UCSD-AML1 (cell line): ENCODE results near the gene ZNRF2.
A peak's percentile ranks its signal among the peaks of the same experiment; 100 is the strongest.

Experiments
- DNase-seq: peaks from one replicate; lab custom pipeline; 2025; ENCODE audit not compliant: unreplicated experiment; lab: John Stamatoyannopoulos, UW

ZNRF2 gene

DNA sequence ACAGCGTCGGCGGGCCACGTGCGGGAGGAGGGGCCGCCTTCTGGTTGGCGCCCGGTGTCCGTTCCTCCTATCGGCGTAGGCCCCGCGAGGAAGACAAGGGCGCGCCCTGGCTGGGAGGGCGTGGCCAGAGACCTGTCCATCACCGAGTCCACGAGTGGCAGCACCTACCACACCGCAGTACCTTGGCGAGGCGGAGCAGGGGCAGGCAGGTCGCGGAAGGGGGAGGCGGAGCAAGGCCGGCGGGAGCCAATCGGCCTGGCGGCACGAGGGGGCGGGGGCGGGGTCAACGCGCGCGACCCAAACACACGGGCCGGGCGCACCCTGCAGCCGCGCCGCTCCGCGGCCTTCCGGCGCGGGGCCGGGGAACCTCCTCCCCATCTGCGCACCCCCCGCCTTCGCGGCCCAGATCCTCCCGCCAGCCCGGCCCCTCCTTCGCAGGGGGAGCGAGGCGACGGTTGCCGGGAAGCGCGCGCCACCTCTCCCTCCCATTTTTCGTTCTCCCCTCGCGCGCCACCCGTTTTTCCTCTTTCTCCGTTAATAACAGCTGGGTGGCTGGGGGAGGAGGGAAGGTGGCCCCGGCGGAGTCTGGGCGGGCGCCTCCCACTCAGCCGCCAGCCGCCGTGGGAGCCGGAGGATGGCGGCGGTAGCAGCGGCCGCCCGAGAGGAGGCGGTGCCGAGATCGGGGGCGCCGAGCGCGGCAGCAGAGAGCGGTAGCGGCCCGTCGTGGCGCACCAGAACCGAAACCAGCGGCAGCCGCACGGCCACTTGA lies at the start of gene ZNRF2:
Gene ZNRF2, plus strand, starts transcription at position 300 of the 769 bp plus-strand sequence. CDS start 761 bp downstream, outside the sequence.
- peak; percentile 92 for DNase-seq

DNA sequence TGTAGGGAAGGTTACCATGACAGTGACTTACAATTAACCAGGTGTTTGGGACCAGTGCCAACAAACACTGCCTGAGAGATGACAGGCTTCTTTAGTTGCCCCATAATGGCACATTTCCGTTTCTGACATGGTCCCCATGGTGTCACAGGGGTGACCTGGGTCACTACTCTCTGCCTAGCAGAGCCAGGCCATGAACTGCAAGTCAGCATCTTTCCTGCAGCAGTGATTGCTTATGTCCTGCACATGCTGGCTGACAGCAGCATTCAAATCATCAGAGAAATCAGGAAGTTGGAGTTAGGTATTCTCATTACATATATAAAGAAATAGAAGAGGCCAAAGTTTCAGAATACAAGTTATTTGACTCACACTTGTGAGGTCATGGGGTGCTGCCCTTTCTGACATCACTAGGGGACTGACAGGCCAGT lies 47.1 kb upstream of the ZNRF2 start:
- DNase-seq = no peak

DNA sequence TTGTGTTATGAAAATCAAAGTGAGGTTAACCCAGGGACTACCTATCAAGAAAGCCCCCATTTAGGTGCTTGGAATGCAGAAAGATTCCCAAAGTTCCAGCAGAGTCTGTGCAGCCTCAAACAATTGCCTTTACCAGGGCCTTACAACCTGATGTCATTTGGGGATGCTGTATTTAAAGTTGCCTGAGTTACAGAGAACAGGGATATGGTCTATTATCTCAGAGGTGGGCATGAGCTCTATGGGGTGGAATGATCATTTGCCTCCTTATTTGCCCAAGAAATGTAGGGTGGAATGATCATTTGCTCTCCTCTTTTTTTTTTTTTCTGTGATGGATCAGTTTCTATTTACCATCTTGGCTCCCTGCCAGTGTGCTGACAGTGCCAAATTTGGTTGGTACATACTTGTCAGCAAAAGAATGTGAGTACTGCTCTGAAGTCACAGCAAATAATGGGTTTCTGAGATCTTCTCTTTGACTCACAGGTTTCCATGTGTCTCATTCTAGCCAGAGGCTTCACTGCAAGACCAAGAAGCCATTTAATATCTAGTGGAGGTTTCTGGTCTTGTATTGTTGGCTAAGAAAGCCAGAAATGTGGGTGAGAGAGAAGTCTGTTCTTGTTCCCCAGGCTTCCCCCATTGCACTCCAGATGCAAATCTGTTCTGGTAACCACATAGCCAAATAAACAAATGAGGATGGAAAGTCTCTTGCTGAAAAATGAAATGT lies 45.5 kb upstream of the ZNRF2 start:
- no peak for DNase-seq

DNA sequence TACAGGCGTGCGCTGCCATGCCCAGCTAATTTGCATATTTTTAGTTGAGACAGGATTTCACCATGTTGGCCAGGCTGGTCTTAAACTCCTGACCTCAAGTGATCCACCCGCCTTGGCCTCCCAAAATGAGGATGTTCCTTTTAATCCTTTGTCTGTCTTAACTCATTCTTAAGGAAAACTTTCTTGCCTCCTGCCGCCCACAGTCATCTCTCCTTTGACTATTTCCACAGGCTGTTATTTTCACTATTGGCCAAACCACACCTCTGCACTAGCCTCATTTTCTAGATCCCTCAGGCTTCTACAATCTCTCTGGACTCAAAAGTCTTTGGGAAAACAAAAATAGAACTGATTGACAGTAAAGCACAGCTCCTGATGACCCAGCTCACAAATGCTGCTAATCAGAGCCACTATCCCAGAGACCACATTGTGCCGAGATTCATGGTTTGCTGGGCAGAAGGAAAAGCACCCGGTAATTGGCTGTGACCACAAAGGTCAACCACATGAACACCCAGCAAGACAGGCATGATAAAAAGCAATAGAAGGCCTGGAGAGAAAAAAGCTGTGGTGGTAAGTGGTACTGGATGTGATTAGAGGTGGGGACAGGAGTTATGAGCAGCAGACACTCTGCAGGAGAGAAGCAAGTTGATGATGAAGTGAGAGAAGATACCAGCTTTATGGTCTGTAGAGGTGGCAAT lies 44.1 kb upstream of the ZNRF2 start:
- no peak for DNase-seq

DNA sequence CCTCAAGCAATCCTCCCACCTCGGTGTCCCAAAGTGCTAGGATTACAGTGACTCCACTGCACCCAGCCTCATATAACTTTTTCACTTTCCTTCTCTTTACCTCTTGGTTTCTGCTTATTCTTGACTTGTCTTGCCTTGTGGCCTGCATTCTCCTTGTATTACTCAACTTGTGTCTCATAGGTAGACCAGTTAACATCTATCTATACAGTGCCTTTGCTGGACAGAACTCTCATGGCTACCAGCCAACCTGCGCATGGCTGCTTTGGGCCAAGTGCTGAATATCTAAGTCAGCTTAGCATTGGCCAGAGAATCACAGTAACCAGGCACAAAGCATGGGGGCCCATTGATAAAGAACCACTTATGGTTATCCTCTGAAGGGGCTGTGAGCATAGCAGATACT lies 42.6 kb upstream of the ZNRF2 start:
- no peak for DNase-seq

DNA sequence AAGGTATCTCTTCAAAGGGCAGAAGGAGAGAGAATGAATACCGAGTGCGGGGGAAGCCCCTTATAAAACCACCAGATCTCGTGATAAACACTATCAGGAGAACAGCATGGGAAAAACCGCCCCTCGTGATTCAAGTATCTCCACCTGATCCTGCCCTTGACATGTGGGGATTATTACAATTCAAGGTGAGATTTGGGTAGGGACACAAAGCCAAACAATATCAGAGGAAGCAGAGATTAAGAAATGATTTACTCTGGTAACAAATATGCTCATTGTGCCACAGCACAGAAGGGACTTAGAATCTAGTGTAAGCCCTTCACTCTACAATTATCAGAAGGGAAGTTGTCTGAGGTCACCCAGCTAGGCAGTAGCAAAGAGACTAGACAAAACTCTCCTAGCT lies 40.1 kb upstream of the ZNRF2 start:
- DNase-seq = no peak

DNA sequence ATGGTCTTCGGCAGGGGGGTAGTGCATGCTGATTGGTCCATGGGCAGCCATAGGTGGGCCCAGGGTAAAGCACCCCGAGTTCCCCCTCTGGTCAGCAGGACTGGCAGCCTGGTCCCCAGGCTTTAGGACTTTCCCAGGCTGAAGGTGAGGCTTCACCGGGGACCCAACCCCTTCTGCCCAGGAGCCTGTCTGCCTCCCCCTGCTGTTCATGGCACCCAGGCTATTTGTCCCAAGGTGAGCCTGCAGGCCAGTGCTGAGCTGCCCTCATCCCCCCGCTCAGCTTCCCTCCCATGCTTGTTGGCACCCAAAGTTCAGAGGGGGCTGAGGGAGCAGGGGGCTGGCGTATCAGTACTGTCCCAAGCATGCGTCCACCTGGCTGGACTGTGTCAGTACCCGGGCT lies 38.5 kb upstream of the ZNRF2 start:
- no peak for DNase-seq

DNA sequence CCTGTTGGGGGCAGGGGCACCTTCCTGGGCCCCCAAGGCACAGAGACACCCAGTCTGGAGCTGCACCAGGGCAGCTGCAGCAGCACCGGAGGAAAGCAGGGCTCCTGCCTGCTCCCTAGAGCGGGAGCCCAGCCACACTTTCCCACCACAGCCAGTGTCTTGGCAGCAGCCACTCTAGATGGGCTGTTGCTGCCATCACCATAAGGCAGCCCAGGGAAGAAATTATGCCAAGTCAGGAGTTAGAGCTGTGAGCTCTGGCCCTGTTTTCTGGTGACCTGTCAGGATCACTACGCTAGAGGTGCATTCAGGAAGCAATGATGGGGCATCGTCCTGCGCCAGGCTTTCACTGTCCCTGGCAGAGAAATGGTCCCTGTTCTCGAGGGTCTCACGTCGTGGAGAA lies 38.0 kb upstream of the ZNRF2 start:
- DNase-seq = no peak

DNA sequence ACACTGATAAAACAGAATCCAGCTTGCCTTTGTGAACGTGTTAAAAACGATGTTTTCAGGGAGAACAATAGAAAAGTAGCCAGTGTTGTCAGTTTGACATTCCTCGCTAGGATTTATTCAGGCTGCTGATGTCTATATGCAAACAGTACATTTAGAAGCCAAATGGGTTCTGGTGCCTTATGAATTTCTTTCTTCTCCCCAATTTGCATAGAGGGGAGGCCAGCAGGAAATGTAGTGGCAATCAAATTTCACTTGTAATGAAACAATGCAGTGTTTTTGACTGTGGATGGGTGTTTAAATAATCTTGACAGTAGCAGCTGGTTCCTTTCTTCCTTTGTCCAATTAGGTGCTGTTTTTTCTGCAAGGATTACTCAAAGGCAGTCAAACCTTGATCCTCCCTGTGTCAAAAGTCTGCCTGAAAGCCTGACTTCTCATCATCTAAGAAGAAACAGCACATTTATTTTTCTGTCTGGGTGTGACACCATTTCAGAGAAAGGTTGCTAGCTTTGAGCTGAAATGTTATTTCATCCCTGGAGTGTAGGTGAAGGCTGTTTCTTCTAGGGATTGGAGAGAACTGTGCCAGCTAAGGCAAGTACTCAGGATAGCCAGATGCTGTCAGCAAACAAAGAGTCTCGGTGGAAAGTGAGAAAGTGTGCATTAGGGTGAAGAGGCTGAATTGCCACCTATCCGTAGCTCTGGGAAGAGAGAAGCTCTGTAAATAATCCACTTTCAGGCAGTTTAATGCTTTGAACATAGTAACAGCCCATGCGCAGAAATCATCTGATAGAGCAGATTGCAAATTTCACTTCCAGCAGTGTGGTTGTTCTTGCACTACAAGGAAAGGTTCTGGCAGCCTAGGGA lies 36.6 kb upstream of the ZNRF2 start:
- no peak for DNase-seq

DNA sequence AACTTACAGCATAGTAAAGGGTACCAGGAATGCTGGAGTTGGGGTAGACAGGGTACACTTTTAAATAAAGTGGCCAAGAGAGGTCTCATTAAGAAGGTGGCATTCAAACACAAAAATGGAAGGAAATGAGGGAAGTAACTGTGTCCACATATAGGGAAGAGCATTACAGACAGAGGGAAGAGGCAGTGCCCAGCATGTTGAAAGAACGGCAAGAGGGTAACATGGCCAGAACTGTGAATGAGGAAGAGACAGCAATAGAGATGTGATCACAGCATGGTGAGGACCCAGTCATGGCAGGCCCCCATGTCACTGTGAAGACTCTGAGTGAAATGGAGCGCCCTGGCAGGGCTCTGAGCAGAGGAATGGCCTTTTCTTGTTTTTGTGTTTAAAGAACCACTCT lies 35.1 kb upstream of the ZNRF2 start:
- DNase-seq = no peak

DNA sequence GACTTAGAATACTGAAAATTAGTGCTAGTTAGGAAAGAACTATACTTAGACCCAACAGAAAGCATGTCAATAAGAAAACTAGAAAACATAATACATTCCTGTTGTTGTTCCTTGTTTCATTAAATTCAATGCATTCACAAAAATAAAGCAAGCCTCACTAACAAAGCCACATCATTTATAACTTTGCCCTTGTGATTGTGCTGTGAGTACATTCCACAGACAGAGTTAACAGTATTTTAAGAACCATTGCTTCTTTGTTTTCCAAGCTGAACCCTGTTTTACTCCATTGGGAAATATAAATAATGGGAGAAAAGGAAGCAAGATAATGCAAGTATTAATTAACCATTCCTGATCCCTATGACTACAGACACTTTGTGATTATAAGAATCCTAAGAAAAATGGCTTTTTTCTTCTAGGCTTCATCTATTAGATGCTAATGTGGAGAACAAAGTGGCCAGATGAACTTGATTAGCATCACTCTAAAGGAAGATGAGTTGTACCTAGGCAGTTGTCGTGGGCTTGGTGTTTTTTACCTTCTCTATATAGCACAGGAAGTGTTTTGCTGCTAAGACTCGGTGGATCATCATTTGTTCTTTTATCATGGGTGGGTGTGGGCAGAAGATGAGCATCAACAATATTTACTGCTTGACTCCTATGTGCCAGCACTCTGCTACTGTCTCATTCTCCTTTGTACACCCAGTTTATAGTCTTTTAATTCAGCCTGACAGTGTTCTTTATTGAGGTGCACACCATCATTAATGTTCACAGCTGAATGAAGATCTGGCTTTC lies 34.2 kb upstream of the ZNRF2 start:
- DNase-seq = no peak

DNA sequence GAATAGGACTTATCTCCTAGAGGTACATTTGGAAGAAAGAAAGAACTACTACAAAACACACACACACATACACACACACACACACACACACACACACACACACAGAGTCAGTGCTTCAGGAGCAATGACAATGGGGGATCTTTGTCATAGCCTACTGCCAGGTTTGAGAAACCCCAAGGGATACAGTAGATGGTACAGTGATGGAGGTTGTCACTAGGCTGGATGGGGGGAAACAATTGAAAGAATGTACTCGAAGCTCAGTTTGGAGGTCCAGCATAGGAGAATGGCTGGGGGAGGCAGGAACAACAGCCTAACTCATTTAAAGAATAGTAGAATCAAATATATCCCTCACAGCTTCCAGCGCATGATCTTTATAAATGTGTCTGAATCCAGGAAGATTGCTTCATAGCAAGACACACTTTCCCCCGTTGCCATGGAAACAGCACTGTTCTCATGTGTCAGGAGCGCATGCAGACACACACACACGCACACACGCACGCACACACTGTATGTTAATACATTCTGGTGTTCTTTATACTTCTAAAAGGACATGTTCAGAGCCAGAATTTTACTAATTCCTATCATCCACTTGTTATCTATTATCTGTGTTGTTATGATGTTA lies 32.6 kb upstream of the ZNRF2 start:
- DNase-seq = no peak

DNA sequence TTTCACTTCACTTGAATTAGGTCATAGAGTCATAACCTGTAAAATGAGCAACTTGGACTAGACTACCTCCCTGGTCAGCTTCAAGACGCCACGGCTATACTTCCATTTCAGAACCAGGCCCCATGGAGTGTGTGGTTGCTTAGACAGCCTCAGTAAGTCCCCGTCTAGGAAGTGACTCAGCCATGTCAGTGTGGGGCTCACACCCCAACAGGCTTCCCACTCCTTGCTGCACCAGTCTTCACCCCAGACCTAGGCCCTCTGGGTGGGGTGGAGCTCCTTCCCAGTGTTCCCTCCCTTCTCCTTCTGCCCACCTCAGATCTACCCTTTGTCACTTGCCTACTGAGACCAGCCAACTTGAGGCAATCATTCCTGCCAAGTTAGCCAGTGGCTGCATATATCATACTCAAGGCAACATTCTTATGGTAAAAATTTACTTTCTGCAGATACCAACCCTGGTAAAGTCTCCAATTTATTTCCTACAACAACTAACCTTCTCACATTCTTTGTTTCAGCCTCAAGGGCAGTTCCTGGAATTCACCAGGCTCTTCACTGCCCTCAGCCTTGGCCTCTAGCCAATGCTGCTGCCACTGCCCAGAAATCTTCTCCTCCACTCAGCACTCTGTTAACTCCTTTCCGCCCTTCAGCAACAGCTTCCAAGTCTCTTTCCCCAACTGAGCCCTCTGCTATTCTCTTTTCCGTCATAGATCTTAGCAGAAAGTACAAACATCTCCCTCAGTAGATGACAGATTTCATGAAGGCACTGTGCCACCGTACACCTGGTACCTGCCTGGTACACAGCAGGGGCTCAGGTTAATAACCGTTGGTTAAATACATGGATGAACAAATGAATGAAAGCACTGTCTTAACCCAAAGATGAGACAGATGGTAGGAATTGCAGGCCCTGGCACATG lies 31.3 kb upstream of the ZNRF2 start:
- DNase-seq = no peak

DNA sequence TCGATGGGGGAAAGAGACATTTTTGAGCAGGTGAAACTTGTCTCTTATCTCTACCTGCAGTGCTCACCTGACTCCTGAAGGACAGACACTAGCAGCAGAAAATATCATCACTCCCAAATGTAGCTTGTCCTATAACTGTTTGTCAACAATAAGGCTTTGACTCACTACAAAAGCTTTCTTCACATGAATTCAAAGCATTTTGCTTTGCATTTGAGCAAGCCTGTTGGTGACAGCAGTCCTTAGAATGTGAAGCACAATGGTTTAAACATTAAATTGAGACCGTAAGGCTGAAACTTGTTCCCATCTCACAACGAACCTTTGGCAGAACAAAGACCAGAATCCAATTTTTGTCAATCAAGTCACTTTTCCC lies 30.6 kb upstream of the ZNRF2 start:
- DNase-seq = no peak

DNA sequence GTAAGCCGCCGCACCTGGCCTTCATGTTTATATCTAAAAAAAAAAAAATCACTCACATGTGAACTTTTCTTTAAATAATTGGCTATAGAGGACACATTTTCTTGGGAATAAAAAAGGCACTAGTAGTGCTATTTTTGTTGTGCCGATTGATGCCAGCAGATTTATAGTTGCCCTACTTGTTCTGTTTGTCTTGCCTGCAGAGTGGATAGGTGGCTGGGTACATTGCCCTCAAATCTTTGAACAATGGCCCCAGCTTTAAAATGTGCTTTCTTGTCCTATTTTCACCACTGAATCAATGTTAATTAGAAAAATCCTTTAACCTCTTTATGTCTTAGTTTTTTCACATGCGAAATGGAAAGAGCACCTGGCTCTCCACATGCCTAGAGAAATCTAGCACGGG lies 30.1 kb upstream of the ZNRF2 start:
- no peak for DNase-seq

DNA sequence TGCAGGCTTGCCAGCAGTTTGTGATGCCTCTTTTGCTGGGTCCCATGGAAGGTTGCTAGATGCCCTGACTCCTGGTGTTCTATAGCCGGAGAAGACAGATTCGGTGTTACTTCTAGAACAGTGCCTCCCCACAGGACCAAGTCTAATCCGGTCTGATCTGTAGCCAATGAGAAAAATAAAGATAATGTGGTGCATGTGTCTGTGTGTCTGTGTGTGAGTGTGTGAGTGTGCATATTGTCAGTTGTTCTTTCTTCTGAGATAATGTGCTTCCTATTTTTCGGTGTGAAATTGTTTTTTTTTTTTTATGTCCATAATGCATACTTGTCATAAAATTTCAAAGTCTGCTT lies 29.7 kb upstream of the ZNRF2 start:
- DNase-seq = no peak

DNA sequence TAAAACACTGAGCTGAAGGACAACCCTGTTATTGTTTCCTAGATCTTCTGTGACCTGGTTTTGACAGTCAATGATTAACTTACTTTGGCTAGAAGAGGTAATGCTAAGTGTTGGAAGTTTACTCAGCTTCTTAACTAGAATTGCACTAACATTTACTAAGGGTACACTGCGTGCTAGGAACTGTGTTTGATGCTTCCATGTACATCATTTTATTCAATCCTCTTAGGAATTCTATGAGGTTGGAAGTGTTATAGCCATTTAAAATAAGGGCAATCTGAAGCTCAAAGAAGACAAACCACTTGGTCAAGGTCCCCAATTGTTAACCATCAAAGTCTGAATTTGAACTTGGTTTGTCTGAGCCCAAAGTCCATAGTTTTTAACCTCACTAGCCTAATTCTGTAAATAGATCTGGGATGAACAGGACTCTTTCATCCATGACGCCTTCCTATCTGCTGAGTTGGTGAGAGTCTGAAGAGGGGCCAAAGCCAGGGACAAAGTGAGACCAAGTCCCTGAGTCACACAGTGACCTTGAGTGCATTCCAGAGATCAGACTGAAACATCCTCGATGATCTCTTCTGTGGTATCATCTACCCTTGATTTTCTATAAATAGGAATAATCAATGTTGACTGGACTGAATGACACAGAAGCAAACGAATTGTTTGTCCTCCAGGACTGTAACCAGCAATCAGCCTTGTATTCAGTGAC lies 29.2 kb upstream of the ZNRF2 start:
- DNase-seq = no peak

DNA sequence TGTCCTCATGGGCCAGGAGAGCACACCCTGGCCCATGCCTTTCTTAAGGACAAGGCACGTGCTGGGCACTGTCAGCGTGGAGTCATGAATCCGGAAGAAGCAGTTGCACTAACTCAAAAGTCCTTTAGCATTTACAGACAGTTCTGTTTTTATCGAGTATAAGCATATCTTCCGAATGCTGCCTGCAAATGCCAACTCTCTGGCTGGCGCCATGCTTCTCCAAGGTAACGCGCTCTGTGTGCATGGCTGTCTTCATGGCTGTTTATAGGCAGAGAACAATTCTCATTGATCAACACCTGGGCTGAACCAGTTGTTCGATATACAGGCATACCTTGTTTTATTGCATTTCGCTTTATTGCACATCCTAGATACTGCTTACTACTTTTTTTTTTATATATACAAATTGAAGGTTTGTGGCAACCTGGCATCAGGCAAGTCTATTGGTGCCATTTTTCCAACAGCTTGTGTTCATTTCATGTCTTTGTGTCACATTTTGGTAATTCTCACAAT lies 28.0 kb upstream of the ZNRF2 start:
- DNase-seq = no peak
